ENCODE data around the gene IQGAP3. TPM values are rescaled to one million over a fixed set of nuclear protein-coding genes. Genes with fewer than 3 reads are reported as not detected.

IQGAP3 gene
- total and polyA plus RNA-seq, 2 experiments from 2014 or later = 11.9 to 31.8 TPM

- H3K9me2 ChIP-seq (ENCODE audit: insufficient read depth) = no peaks in the 10 kb centered on the region
- no peaks in the 10 kb centered on the region for H3K27me3 ChIP-seq (ENCODE audit: insufficient read depth)
- no peak overlapping the region for H2AFZ ChIP-seq
- Mint-ChIP-seq H3K27ac (no peak overlapping the region), H3K27me3 (ENCODE audit: insufficient read depth, low read depth, poor library complexity) (peaks cover 2% of the 10 kb centered on the region), H3K4me3 (no peak overlapping the region), H3K4me1 (no peaks in the 10 kb centered on the region), H3K9me3 (no peaks in the 10 kb centered on the region), H3K36me3 (ENCODE audit: low read depth) (peaks cover 19% of the 10 kb centered on the region)
- no peak overlapping the region for H3K4me2 ChIP-seq
- no peak for DNase-seq (ENCODE audit: low spot score)
- TF ChIP-seq POLR2AphosphoS5 (IDR thresholded peaks at IDR 0.05; ENCODE audit: low read depth) (no peak), NANOG (IDR thresholded peaks at IDR 0.05; ENCODE audit: borderline replicate concordance) (no peak), EZH2 (IDR thresholded peaks at IDR 0.05; ENCODE audit: low read depth, unreplicated experiment) (no peak), CREB1 (CRISPR knock-in tag; IDR thresholded peaks at IDR 0.05; ENCODE audit: low read depth) (no peak), STAT1 (IDR thresholded peaks at IDR 0.05; ENCODE audit: unreplicated experiment) (no peak), JUNB (IDR thresholded peaks at IDR 0.05; ENCODE audit: unreplicated experiment) (no peak), ZNF331 (CRISPR knock-in tag; IDR thresholded peaks at IDR 0.05; ENCODE audit: low read depth) (no peak)
- TF ChIP-seq, protein P1, sequence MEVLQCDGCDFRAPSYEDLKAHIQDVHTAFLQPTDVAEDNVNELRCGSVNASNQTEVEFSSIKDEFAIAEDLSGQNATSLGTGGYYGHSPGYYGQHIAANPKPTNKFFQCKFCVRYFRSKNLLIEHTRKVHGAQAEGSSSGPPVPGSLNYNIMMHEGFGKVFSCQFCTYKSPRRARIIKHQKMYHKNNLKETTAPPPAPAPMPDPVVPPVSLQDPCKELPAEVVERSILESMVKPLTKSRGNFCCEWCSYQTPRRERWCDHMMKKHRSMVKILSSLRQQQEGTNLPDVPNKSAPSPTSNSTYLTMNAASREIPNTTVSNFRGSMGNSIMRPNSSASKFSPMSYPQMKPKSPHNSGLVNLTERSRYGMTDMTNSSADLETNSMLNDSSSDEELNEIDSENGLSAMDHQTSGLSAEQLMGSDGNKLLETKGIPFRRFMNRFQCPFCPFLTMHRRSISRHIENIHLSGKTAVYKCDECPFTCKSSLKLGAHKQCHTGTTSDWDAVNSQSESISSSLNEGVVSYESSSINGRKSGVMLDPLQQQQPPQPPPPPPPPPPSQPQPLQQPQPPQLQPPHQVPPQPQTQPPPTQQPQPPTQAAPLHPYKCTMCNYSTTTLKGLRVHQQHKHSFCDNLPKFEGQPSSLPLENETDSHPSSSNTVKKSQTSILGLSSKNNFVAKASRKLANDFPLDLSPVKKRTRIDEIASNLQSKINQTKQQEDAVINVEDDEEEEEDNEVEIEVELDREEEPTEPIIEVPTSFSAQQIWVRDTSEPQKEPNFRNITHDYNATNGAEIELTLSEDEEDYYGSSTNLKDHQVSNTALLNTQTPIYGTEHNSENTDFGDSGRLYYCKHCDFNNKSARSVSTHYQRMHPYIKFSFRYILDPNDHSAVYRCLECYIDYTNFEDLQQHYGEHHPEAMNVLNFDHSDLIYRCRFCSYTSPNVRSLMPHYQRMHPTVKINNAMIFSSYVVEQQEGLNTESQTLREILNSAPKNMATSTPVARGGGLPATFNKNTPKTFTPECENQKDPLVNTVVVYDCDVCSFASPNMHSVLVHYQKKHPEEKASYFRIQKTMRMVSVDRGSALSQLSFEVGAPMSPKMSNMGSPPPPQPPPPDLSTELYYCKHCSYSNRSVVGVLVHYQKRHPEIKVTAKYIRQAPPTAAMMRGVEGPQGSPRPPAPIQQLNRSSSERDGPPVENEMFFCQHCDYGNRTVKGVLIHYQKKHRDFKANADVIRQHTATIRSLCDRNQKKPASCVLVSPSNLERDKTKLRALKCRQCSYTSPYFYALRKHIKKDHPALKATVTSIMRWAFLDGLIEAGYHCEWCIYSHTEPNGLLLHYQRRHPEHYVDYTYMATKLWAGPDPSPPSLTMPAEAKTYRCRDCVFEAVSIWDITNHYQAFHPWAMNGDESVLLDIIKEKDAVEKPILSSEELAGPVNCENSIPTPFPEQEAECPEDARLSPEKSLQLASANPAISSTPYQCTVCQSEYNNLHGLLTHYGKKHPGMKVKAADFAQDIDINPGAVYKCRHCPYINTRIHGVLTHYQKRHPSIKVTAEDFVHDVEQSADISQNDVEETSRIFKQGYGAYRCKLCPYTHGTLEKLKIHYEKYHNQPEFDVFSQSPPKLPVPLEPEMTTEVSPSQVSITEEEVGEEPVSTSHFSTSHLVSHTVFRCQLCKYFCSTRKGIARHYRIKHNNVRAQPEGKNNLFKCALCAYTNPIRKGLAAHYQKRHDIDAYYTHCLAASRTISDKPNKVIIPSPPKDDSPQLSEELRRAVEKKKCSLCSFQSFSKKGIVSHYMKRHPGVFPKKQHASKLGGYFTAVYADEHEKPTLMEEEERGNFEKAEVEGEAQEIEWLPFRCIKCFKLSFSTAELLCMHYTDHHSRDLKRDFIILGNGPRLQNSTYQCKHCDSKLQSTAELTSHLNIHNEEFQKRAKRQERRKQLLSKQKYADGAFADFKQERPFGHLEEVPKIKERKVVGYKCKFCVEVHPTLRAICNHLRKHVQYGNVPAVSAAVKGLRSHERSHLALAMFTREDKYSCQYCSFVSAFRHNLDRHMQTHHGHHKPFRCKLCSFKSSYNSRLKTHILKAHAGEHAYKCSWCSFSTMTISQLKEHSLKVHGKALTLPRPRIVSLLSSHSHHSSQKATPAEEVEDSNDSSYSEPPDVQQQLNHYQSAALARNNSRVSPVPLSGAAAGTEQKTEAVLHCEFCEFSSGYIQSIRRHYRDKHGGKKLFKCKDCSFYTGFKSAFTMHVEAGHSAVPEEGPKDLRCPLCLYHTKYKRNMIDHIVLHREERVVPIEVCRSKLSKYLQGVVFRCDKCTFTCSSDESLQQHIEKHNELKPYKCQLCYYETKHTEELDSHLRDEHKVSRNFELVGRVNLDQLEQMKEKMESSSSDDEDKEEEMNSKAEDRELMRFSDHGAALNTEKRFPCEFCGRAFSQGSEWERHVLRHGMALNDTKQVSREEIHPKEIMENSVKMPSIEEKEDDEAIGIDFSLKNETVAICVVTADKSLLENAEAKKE (CRISPR knock-in tag; IDR thresholded peaks at IDR 0.05) = no peak
- TF ChIP-seq, protein P2, sequence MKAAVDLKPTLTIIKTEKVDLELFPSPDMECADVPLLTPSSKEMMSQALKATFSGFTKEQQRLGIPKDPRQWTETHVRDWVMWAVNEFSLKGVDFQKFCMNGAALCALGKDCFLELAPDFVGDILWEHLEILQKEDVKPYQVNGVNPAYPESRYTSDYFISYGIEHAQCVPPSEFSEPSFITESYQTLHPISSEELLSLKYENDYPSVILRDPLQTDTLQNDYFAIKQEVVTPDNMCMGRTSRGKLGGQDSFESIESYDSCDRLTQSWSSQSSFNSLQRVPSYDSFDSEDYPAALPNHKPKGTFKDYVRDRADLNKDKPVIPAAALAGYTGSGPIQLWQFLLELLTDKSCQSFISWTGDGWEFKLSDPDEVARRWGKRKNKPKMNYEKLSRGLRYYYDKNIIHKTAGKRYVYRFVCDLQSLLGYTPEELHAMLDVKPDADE (IDR thresholded peaks at IDR 0.05) = no peak
- H4K20me1 ChIP-seq (replicated peaks; ENCODE audit: insufficient read depth) = no peaks in the 10 kb centered on the region; the same call in 1 of the 2 replicates
- no peak for ATAC-seq
- no peak overlapping the region for H3K4me3 ChIP-seq
- H3F3A ChIP-seq (replicated peaks; ENCODE audit: low read depth) = no peaks in the 10 kb centered on the region
- no peaks in the 10 kb centered on the region for H3K4me1 ChIP-seq (ENCODE audit: insufficient read depth)
- no peaks in the 10 kb centered on the region for H3K79me2 ChIP-seq (replicated peaks; ENCODE audit: insufficient read depth)
- peaks cover 5% of the 10 kb centered on the region; the same call in 1 of the 2 replicates for H3K36me3 ChIP-seq (ENCODE audit: insufficient read depth)
- H3K27ac ChIP-seq (ENCODE audit: low read depth) = no peak overlapping the region
These were observed 19.8 kb downstream of the IQGAP3 start for GRCh38 chr1:156552518-156552917.

All from GM23338 (cell line).